ENCODE measurements around the gene TBRG1. TPM values are rescaled to one million over a fixed set of nuclear protein-coding genes. Genes with fewer than 3 reads are reported as not detected.

The TBRG1 gene
- polyA plus RNA-seq, 3 donors: 39.7 to 84.7 (median 43.5) TPM

DNA sequence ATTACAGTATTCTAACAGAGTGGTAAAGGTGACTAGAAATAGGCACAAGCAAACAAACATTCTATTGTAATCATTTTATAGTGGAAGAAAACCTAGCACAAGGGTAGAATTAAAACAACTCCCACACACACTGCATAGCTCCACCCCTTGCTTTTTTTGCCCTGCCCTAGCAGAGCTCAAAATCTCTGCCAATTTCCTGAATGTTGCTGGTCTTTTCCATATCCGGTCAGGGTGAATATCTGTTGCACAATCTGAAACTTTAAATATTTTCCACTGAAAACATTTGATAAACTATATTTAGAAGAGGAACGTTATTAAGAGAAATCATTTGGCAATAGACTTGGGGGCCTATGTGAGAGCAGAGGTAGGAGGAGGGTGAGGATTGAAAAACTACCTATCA is 53.7 kb downstream of the TBRG1 start:
- peaks cover 0 to 2% (median 0%) of the 10 kb centered on the region in 7 donors for H3K9me3 Mint-ChIP-seq
- no peak overlapping the region for H3K4me3 ChIP-seq (replicated peaks in 1 of 3; ENCODE audit: low read depth in 2 of 3, low read length in 3 of 3)
- intact Hi-C loops (cut with micrococcal nuclease): no loop called here
- no peaks in the 10 kb centered on the region for H3K36me3 Mint-ChIP-seq
- no peaks in the 10 kb centered on the region for H3K9me3 ChIP-seq (replicated peaks in 1 of 2; ENCODE audit: control insufficient read depth in 1 of 2, insufficient read depth in 1 of 2, low read length in 2 of 2)
- H3K79me2 ChIP-seq (ENCODE audit: insufficient read depth, low read length): no peaks in the 10 kb centered on the region
- TF ChIP-seq, protein P1, sequence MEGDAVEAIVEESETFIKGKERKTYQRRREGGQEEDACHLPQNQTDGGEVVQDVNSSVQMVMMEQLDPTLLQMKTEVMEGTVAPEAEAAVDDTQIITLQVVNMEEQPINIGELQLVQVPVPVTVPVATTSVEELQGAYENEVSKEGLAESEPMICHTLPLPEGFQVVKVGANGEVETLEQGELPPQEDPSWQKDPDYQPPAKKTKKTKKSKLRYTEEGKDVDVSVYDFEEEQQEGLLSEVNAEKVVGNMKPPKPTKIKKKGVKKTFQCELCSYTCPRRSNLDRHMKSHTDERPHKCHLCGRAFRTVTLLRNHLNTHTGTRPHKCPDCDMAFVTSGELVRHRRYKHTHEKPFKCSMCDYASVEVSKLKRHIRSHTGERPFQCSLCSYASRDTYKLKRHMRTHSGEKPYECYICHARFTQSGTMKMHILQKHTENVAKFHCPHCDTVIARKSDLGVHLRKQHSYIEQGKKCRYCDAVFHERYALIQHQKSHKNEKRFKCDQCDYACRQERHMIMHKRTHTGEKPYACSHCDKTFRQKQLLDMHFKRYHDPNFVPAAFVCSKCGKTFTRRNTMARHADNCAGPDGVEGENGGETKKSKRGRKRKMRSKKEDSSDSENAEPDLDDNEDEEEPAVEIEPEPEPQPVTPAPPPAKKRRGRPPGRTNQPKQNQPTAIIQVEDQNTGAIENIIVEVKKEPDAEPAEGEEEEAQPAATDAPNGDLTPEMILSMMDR (IDR thresholded peaks at IDR 0.05): no peak
- no peak overlapping the region for H3K9ac ChIP-seq (ENCODE audit: insufficient read depth, low read length, poor library complexity, severe bottlenecking)
- H2AFZ ChIP-seq (ENCODE audit: insufficient read depth, low read depth, low read length, poor library complexity, severe bottlenecking): peak overlapping the region; percentile 19
- H4K20me1 ChIP-seq (ENCODE audit: insufficient read depth, low read length): no peaks in the 10 kb centered on the region
- H3K4me3 Mint-ChIP-seq: no peak overlapping the region
- no peaks in the 10 kb centered on the region for H3K36me3 ChIP-seq (replicated peaks in 1 of 2; ENCODE audit: control insufficient read depth in 1 of 2, insufficient read depth in 2 of 2, low read length in 2 of 2)
- H3K4me2 ChIP-seq (replicated peaks; ENCODE audit: extremely low read depth, low read length, poor library complexity, severe bottlenecking): no peak overlapping the region
- no peak overlapping the region for H3K27ac ChIP-seq (ENCODE audit: low read depth in 1 of 2, low read length in 2 of 2)
- no peak for DNase-seq
- peaks cover 26 to 28% of the 10 kb centered on the region in 2 donors for H3K4me1 ChIP-seq (ENCODE audit: control insufficient read depth in 1 of 2, insufficient read depth in 2 of 2, low read length in 2 of 2)
- WGBS (ENCODE audit: insufficient coverage): no CpG with 5 or more reads among the region's 2 CpGs
- H3K4me1 Mint-ChIP-seq: peaks cover 30% of the 10 kb centered on the region
- no peaks in the 10 kb centered on the region for H3K27me3 Mint-ChIP-seq (ENCODE audit: low read depth in 3 of 3)
- H3K27ac Mint-ChIP-seq: no peak overlapping the region
- H3K27me3 ChIP-seq (ENCODE audit: control insufficient read depth in 2 of 2, insufficient read depth in 2 of 2, low read length in 2 of 2): no peaks in the 10 kb centered on the region

DNA sequence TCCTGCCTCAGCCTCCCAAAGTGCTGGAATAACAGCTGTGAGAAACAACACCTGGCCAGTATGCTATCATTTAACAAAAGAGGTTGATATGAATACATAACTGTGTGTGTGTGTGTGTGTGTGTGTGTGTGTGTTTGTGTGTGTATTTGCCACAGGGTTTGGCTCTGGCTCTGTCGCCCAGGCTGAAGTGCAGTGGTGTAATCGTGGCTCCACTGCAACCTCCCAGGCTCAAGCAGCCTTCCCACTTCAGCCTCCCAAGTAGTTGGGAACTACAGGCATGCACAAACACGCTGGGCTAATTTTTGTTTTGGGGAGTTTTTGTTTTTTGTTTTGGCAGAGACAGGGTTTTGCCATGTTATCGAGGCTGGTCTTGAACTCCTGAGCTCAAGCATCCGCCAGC is 55.8 kb downstream of the TBRG1 start:
- peaks cover 15 to 18% of the 10 kb centered on the region in 2 donors for H3K4me1 ChIP-seq (ENCODE audit: control insufficient read depth in 1 of 2, insufficient read depth in 2 of 2, low read length in 2 of 2)
- H3K9me3 ChIP-seq (replicated peaks in 1 of 2; ENCODE audit: control insufficient read depth in 1 of 2, insufficient read depth in 1 of 2, low read length in 2 of 2): peaks cover 0 to 17% of the 10 kb centered on the region in 2 donors
- Mint-ChIP-seq H3K9me3 (peaks cover 7 to 16% (median 14%) of the 10 kb centered on the region in 7 donors), H3K27ac (no peak overlapping the region), H3K4me3 (no peak overlapping the region), H3K36me3 (peaks cover 2 to 8% of the 10 kb centered on the region in 2 donors), H3K4me1 (peaks cover 17% of the 10 kb centered on the region), H3K27me3 (ENCODE audit: low read depth in 3 of 3) (no peaks in the 10 kb centered on the region)
- no peak overlapping the region for H3K4me2 ChIP-seq (replicated peaks; ENCODE audit: extremely low read depth, low read length, poor library complexity, severe bottlenecking)
- 100% methylated on average over 2 of the region's 5 CpGs for WGBS (ENCODE audit: insufficient coverage)
- no peaks in the 10 kb centered on the region for H3K79me2 ChIP-seq (ENCODE audit: insufficient read depth, low read length)
- intact Hi-C loops (cut with micrococcal nuclease): no loop called here
- H3K9ac ChIP-seq (ENCODE audit: insufficient read depth, low read length, poor library complexity, severe bottlenecking): no peak overlapping the region
- no peak overlapping the region for H2AFZ ChIP-seq (ENCODE audit: insufficient read depth, low read depth, low read length, poor library complexity, severe bottlenecking)
- no peaks in the 10 kb centered on the region for H4K20me1 ChIP-seq (ENCODE audit: insufficient read depth, low read length)
- DNase-seq: no peak
- H3K27ac ChIP-seq (ENCODE audit: low read depth in 1 of 2, low read length in 2 of 2): no peak overlapping the region
- TF ChIP-seq, protein P1 (IDR thresholded peaks at IDR 0.05): no peak
- no peaks in the 10 kb centered on the region for H3K36me3 ChIP-seq (replicated peaks in 1 of 2; ENCODE audit: control insufficient read depth in 1 of 2, insufficient read depth in 2 of 2, low read length in 2 of 2)
- no peak overlapping the region for H3K4me3 ChIP-seq (replicated peaks in 1 of 3; ENCODE audit: low read depth in 2 of 3, low read length in 3 of 3)
- no peaks in the 10 kb centered on the region for H3K27me3 ChIP-seq (ENCODE audit: control insufficient read depth in 2 of 2, insufficient read depth in 2 of 2, low read length in 2 of 2)
